Tibial nerve (tissue), 4 donors: Measurements from ENCODE around the gene CAMKMT.

Experiments
- EP300 ChIP-seq, 2 donors: sonication (generic); formaldehyde crosslinking; IDR thresholded peaks; one replicate each; pipeline ENCODE4 v1.6.1; 2017; ENCODE audit warnings: antibody characterized with exemption in 2 of 2, mild to moderate bottlenecking in 1 of 2
- POLR2A ChIP-seq, 2 donors: fragments of 450-650 bp; IDR thresholded peaks; one replicate each; pipeline ENCODE4 v1.6.1; 2017; ENCODE audit warnings: antibody characterized with exemption in 2 of 2, mild to moderate bottlenecking in 2 of 2, moderate library complexity in 2 of 2
- TF ChIP-seq, protein P1 (sequence below), 5 experiments: fragments of 200-600 bp in 3 of 5; fragments of 450-650 bp in 2 of 5; sonication (generic) in 3 of 5; IDR thresholded peaks; one replicate each; pipeline ENCODE4 v1.5.1; 2016 to 2019; ENCODE audit warnings: antibody characterized with exemption in 5 of 5, mild to moderate bottlenecking in 3 of 5, moderate library complexity in 2 of 5

DNA sequence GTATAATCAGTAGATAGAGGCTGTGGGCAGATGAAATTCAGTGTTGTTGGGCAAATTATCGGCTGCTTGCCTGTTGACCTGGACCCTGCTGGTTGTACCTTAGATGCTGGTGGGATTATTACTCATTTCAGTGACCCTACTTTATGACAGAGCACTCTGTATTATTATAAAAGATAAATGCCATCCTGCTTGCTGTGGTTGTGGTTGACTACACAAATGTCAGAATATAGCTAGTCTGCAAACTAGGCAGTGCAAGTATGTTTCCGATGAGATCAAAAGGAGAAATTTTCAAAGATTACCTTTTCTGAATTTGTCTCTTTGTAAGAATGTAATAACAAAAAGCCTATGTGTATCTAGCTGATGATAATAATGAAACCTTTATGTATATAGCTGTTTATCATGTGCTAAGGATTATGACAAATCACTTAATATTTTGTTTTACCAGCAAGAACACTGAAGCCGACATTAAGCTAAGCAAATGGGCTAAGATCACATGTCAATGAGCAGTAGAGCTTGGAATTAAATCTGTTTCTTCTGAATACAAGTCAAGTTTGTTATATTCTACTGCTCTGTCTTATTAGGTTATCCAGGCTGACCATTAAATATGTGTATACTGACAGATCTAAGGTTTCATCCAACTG, 219.2 kb downstream of the CAMKMT start:
- TF ChIP-seq, protein P1, sequence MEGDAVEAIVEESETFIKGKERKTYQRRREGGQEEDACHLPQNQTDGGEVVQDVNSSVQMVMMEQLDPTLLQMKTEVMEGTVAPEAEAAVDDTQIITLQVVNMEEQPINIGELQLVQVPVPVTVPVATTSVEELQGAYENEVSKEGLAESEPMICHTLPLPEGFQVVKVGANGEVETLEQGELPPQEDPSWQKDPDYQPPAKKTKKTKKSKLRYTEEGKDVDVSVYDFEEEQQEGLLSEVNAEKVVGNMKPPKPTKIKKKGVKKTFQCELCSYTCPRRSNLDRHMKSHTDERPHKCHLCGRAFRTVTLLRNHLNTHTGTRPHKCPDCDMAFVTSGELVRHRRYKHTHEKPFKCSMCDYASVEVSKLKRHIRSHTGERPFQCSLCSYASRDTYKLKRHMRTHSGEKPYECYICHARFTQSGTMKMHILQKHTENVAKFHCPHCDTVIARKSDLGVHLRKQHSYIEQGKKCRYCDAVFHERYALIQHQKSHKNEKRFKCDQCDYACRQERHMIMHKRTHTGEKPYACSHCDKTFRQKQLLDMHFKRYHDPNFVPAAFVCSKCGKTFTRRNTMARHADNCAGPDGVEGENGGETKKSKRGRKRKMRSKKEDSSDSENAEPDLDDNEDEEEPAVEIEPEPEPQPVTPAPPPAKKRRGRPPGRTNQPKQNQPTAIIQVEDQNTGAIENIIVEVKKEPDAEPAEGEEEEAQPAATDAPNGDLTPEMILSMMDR (IDR thresholded peaks at IDR 0.05), result no peak
- TF ChIP-seq POLR2A (IDR thresholded peaks at IDR 0.05), result no peak
- no peak for TF ChIP-seq EP300 (IDR thresholded peaks at IDR 0.05)
